Gastrocnemius medialis (tissue), 4 donors: ENCODE results near the gene CRCP. TPM values are rescaled to one million over a fixed set of nuclear protein-coding genes. Genes with fewer than 3 reads are reported as not detected.

ENCODE experiments used
- ATAC-seq, 2 donors: fragments of 150-250 bp; one replicate each; pipeline ENCODE4 v1.9.1; 2016
- DNase-seq, 2 donors: peaks; one replicate each; pipeline ENCODE4 v3.0.0-alpha.2; 2019
- H3K27ac ChIP-seq, 4 donors: fragments of 200-600 bp; sonication (generic); 1 replicate in 1 of 4; 2 replicates in 3 of 4; pipeline ENCODE4 v1.5.1; 2016 to 2018; ENCODE audit warnings: mild to moderate bottlenecking in 2 of 4, moderate library complexity in 1 of 4
- H3K27me3 ChIP-seq, 3 donors: fragments of 200-600 bp; sonication (generic) in 2 of 3; 1 replicate in 1 of 3; 2 replicates in 2 of 3; pipeline versions ENCODE4 v1.5.1 to v1.6.0; 2016 to 2019; ENCODE audit warnings: mild to moderate bottlenecking in 1 of 3, moderate library complexity in 1 of 3
- H3K36me3 ChIP-seq, 2 donors: fragments of 200-600 bp; sonication (generic) in 1 of 2; one replicate each; pipeline ENCODE4 v1.5.1; 2017 to 2018
- H3K4me1 ChIP-seq, 2 donors: fragments of 200-600 bp; sonication (generic) in 1 of 2; one replicate each; pipeline ENCODE4 v1.5.1; 2016 to 2017; ENCODE audit warnings: mild to moderate bottlenecking in 2 of 2
- H3K4me3 ChIP-seq, 4 donors: fragments of 200-600 bp; sonication (generic) in 3 of 4; 1 replicate in 1 of 4; 2 replicates in 3 of 4; pipeline ENCODE4 v1.5.1; 2016 to 2019; ENCODE audit warnings: mild to moderate bottlenecking in 2 of 4
- H3K9me3 ChIP-seq, 3 donors: fragments of 200-600 bp; sonication (generic) in 2 of 3; 1 replicate in 1 of 3; 2 replicates in 2 of 3; pipeline ENCODE4 v1.5.1; 2016 to 2019
- CTCF ChIP-seq, 5 experiments: fragments of 450-650 bp in 3 of 5; fragments of 200-600 bp in 2 of 5; sonication (generic) in 2 of 5; IDR thresholded peaks in 4 of 5; conservative IDR thresholded peaks in 1 of 5; 1 replicate in 4 of 5; 2 replicates in 1 of 5; pipeline ENCODE4 v1.5.1; 2016 to 2019; ENCODE audit warnings: antibody characterized with exemption in 5 of 5, mild to moderate bottlenecking in 3 of 5, moderate library complexity in 3 of 5
- POLR2A ChIP-seq, 2 donors: fragments of 450-650 bp; IDR thresholded peaks; one replicate each; pipeline ENCODE4 v1.6.1; 2017; ENCODE audit warnings: antibody characterized with exemption in 2 of 2, mild to moderate bottlenecking in 2 of 2, moderate library complexity in 2 of 2
- in situ Hi-C, 4 donors: fragments of 200-750 bp; cut with MboI; loops; one replicate each; pipeline versions ENCODE4 v1.15.0 to v1.8.0; 2017; ENCODE audit warnings: low sequenced_read_pairs in 4 of 4
- intact Hi-C: fragments of 100-400 bp; cut with DNase I; formaldehyde crosslinking; loops from one replicate; pipeline ENCODE4 v1.15.1; 2023; ENCODE audit warnings: low total_unique reads
- total RNA-seq, 4 donors: library from RNA; depleted of rRNA; stranded (reverse); fragments of >200 nt; gene quantifications; one replicate each; pipeline versions ENCODE4 v1.1.0 to v1.2.3, GENCODE V29; 2016

Gene CRCP
- total RNA-seq, 4 donors from 2014 or later: 19.2 to 21.3 (median 20.4) TPM

GRCh38 chr7:66189695-66190503 lies 75.3 kb downstream of the CRCP start:
- H3K27ac ChIP-seq: no peak overlapping the region
- H3K4me1 ChIP-seq: no peaks in the 10 kb centered on the region
- H3K9me3 ChIP-seq: no peaks in the 10 kb centered on the region
- H3K4me3 ChIP-seq: no peak overlapping the region
- no peaks in the 10 kb centered on the region for H3K36me3 ChIP-seq
- TF ChIP-seq POLR2A (IDR thresholded peaks at IDR 0.05): no peak
- TF ChIP-seq CTCF (IDR thresholded peaks at IDR 0.05 in 4 of 5, conservative IDR thresholded peaks at IDR 0.05 in 1 of 5): no peak
- in situ Hi-C loops: no loop called here
- DNase-seq (no peak), ATAC-seq (no peak)
- no peaks in the 10 kb centered on the region for H3K27me3 ChIP-seq
- intact Hi-C loops: no loop called here

- no peak overlapping the region for H3K27ac ChIP-seq
- no peaks in the 10 kb centered on the region for H3K36me3 ChIP-seq
- H3K4me3 ChIP-seq: no peak overlapping the region
- no peaks in the 10 kb centered on the region for H3K27me3 ChIP-seq
- intact Hi-C loops (no loop called here), in situ Hi-C loops (no loop called here)
- H3K4me1 ChIP-seq: no peaks in the 10 kb centered on the region
- no peaks in the 10 kb centered on the region for H3K9me3 ChIP-seq
- DNase-seq (no peak), ATAC-seq (no peak)
- TF ChIP-seq POLR2A (IDR thresholded peaks at IDR 0.05): no peak
- TF ChIP-seq CTCF (IDR thresholded peaks at IDR 0.05 in 4 of 5, conservative IDR thresholded peaks at IDR 0.05 in 1 of 5): no peak
These were observed 75.8 kb downstream of the CRCP start for GRCh38 chr7:66190504-66190857.

GRCh38 chr7:66193146-66193725 lies 78.6 kb downstream of the CRCP start:
- ATAC-seq (no peak), DNase-seq (no peak)
- Histone ChIP-seq H3K4me1 (no peaks in the 10 kb centered on the region), H3K27ac (no peak overlapping the region), H3K4me3 (no peak overlapping the region), H3K27me3 (no peaks in the 10 kb centered on the region), H3K9me3 (no peaks in the 10 kb centered on the region), H3K36me3 (no peaks in the 10 kb centered on the region)
- intact Hi-C loops (no loop called here), in situ Hi-C loops (no loop called here)
- TF ChIP-seq CTCF (IDR thresholded peaks at IDR 0.05 in 4 of 5, conservative IDR thresholded peaks at IDR 0.05 in 1 of 5): no peak
- no peak for TF ChIP-seq POLR2A (IDR thresholded peaks at IDR 0.05)

- no peak for TF ChIP-seq CTCF (IDR thresholded peaks at IDR 0.05 in 4 of 5, conservative IDR thresholded peaks at IDR 0.05 in 1 of 5)
- no peak for TF ChIP-seq POLR2A (IDR thresholded peaks at IDR 0.05)
- no peaks in the 10 kb centered on the region for H3K36me3 ChIP-seq
- H3K9me3 ChIP-seq: no peaks in the 10 kb centered on the region
- no peak for ATAC-seq
- no peak overlapping the region for H3K27ac ChIP-seq
- intact Hi-C loops: no loop called here
- DNase-seq: no peak
- no peaks in the 10 kb centered on the region for H3K4me1 ChIP-seq
- H3K4me3 ChIP-seq: no peak overlapping the region
- in situ Hi-C loops: no loop called here
- H3K27me3 ChIP-seq: no peaks in the 10 kb centered on the region
These were observed 83.8 kb downstream of the CRCP start for GRCh38 chr7:66198469-66198868.
